ENCODE measurements around the gene GPR62. TPM values are rescaled to one million over a fixed set of nuclear protein-coding genes. Genes with fewer than 3 reads are reported as not detected.

Gene GPR62
- total RNA-seq, 4 donors from 2014 or later: 0.13 to 1.8 (median 0.56) TPM; not detected in 1

GRCh38 chr3:51957520-51958205 is 2.5 kb downstream of the GPR62 start:
- intact Hi-C loops (cut with DNase I): no loop called here
- H3K9me3 ChIP-seq: no peaks in the 10 kb centered on the region
- H3K36me3 ChIP-seq: no peaks in the 10 kb centered on the region
- no peak overlapping the region for H3K4me3 ChIP-seq (replicated peaks in 1 of 3)
- H3K27me3 ChIP-seq: no peaks in the 10 kb centered on the region
- 95 to 97% methylated on average over 11 to 14 of the region's 15 CpGs for WGBS, 2 donors
- TF ChIP-seq CTCF (IDR thresholded peaks at IDR 0.05) (no peak), POLR2A (IDR thresholded peaks at IDR 0.05) (no peak)
- DNase-seq: no peak
- H3K27ac ChIP-seq: no peak overlapping the region
- H3K4me1 ChIP-seq: peaks cover 5 to 19% of the 10 kb centered on the region in 2 donors

- no peaks in the 10 kb centered on the region for H3K9me3 ChIP-seq
- no peak for TF ChIP-seq CTCF (IDR thresholded peaks at IDR 0.05)
- TF ChIP-seq POLR2A (IDR thresholded peaks at IDR 0.05): no peak
- WGBS, 2 donors: 89 to 98% methylated on average over 17 to 19 of the region's 20 CpGs
- H3K27me3 ChIP-seq: no peaks in the 10 kb centered on the region
- H3K4me1 ChIP-seq: peaks cover 5 to 19% of the 10 kb centered on the region in 2 donors
- no peak overlapping the region for H3K4me3 ChIP-seq (replicated peaks in 1 of 3)
- no peaks in the 10 kb centered on the region for H3K36me3 ChIP-seq
- DNase-seq: no peak
- no peak overlapping the region for H3K27ac ChIP-seq
- intact Hi-C loops (cut with DNase I): no loop called here
Measured at GRCh38 chr3:51958603-51959521, 3.7 kb downstream of the GPR62 start.

- TF ChIP-seq POLR2A (IDR thresholded peaks at IDR 0.05) (no peak), CTCF (IDR thresholded peaks at IDR 0.05) (no peak)
- DNase-seq: no peak
- intact Hi-C loops (cut with DNase I): no loop called here
- Histone ChIP-seq H3K27me3 (no peaks in the 10 kb centered on the region), H3K4me3 (replicated peaks in 1 of 3) (no peak overlapping the region), H3K4me1 (peaks cover 5 to 19% of the 10 kb centered on the region in 2 donors), H3K9me3 (no peaks in the 10 kb centered on the region), H3K36me3 (no peaks in the 10 kb centered on the region), H3K27ac (no peak overlapping the region)
- WGBS, 2 donors: 93 to 97% methylated on average over 5 to 7 of the region's 7 CpGs
Measured at GRCh38 chr3:51959651-51960050, 4.5 kb downstream of the GPR62 start.

- Histone ChIP-seq H3K4me3 (replicated peaks in 1 of 3) (no peak overlapping the region), H3K36me3 (no peaks in the 10 kb centered on the region), H3K9me3 (no peaks in the 10 kb centered on the region), H3K27me3 (no peaks in the 10 kb centered on the region), H3K27ac (no peak overlapping the region), H3K4me1 (peaks cover 5 to 16% of the 10 kb centered on the region in 2 donors)
- TF ChIP-seq POLR2A (IDR thresholded peaks at IDR 0.05): no peak
- no peak for TF ChIP-seq CTCF (IDR thresholded peaks at IDR 0.05)
- WGBS, 2 donors: 95 to 96% methylated on average over 10 of the region's 10 CpGs
- intact Hi-C loops (cut with DNase I): no loop called here
- DNase-seq: no peak
Measured at GRCh38 chr3:51960386-51960785, 5.2 kb downstream of the GPR62 start.

GRCh38 chr3:51961011-51961410 is 5.8 kb downstream of the GPR62 start:
- no peaks in the 10 kb centered on the region for H3K27me3 ChIP-seq
- TF ChIP-seq CTCF (IDR thresholded peaks at IDR 0.05) (no peak), POLR2A (IDR thresholded peaks at IDR 0.05) (no peak)
- no peaks in the 10 kb centered on the region for H3K9me3 ChIP-seq
- intact Hi-C loops (cut with DNase I): no loop called here
- 87 to 94% methylated on average over 10 to 18 of the region's 18 CpGs for WGBS, 2 donors
- no peak overlapping the region for H3K4me3 ChIP-seq (replicated peaks in 1 of 3)
- peaks cover 6 to 10% of the 10 kb centered on the region in 2 donors for H3K4me1 ChIP-seq
- H3K27ac ChIP-seq: no peak overlapping the region
- H3K36me3 ChIP-seq: no peaks in the 10 kb centered on the region
- no peak for DNase-seq
